ENCODE measurements around the gene NLK. TPM values are rescaled to one million over a fixed set of nuclear protein-coding genes. Genes with fewer than 3 reads are reported as not detected.

Gene NLK
- total RNA-seq, 1 experiment from 2014 or later, result 31.8 TPM

DNA sequence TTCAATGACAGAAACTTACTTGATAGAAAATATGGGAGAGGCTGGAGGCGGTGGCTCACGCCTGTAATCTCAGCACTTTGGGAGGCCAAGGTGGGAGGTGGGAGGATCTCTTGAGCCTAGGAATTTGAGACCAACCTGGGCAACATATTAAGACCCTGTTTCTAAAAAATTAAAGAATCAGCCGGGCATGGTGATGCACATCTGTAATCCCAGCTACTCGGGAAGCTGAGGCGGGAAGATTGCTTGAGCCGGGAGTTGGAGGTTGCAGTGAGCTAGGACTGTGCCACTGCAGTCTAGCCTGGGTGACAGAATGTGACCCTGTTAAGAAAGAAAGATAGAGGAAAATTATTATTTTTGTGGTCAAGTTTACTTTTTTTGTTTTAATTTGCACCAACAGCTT is 2.1 kb upstream of the NLK start:
- no peak overlapping the region for H4K91ac ChIP-seq (ENCODE audit: insufficient read length, low read depth, low read length)
- no peak overlapping the region for H2BK120ac ChIP-seq (ENCODE audit: low read depth, low read length, poor library complexity, severe bottlenecking)
- H2BK12ac ChIP-seq (ENCODE audit: insufficient read length, low read depth, low read length), result no peak overlapping the region
- no peak overlapping the region for H4K8ac ChIP-seq (replicated peaks; ENCODE audit: insufficient read length, low read depth, low read length)
- no peak for DNase-seq
- Mint-ChIP-seq H3K27me3 (ENCODE audit: low read depth) (no peaks in the 10 kb centered on the region; the same call in 1 of the 2 replicates), H3K4me1 (peaks cover 29 to 33% of the 10 kb centered on the region in 2 experiments), H3K27ac (no peak overlapping the region), H3K9me3 (peaks cover 3 to 4% of the 10 kb centered on the region in 2 experiments; a peak in 2 of 5 replicates), H3K4me3 (peak overlapping the region; percentile 81 to 91; a peak in 4 of 5 replicates), H3K36me3 (ENCODE audit: insufficient read depth in 1 of 3, low read depth in 3 of 3) (peaks cover 6 to 21% (median 12%) of the 10 kb centered on the region in 3 experiments; a peak in 5 of 7 replicates)
- TF ChIP-seq, protein P1, sequence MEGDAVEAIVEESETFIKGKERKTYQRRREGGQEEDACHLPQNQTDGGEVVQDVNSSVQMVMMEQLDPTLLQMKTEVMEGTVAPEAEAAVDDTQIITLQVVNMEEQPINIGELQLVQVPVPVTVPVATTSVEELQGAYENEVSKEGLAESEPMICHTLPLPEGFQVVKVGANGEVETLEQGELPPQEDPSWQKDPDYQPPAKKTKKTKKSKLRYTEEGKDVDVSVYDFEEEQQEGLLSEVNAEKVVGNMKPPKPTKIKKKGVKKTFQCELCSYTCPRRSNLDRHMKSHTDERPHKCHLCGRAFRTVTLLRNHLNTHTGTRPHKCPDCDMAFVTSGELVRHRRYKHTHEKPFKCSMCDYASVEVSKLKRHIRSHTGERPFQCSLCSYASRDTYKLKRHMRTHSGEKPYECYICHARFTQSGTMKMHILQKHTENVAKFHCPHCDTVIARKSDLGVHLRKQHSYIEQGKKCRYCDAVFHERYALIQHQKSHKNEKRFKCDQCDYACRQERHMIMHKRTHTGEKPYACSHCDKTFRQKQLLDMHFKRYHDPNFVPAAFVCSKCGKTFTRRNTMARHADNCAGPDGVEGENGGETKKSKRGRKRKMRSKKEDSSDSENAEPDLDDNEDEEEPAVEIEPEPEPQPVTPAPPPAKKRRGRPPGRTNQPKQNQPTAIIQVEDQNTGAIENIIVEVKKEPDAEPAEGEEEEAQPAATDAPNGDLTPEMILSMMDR (conservative IDR thresholded peaks at IDR 0.05), result no peak
- H3K18ac ChIP-seq (ENCODE audit: insufficient read length, low read depth, low read length), result no peak overlapping the region
- H2BK20ac ChIP-seq (ENCODE audit: low read depth, low read length, poor library complexity, severe bottlenecking), result no peak overlapping the region
- H3K27me3 ChIP-seq (ENCODE audit: insufficient read depth, low read length), result no peaks in the 10 kb centered on the region
- no peak overlapping the region for H2BK15ac ChIP-seq (ENCODE audit: low read depth, low read length)
- H3K4ac ChIP-seq (ENCODE audit: low read depth, low read length), result no peak overlapping the region
- no peak overlapping the region for H2BK5ac ChIP-seq (ENCODE audit: insufficient read length, low read length)
- no peak overlapping the region for H3K27ac ChIP-seq (ENCODE audit: insufficient read length, low read depth, low read length)
- H3K9ac ChIP-seq (ENCODE audit: extremely low read depth, insufficient read length, low read length), result no peak overlapping the region
- WGBS (ENCODE audit: extremely low coverage, insufficient read length, low lambda C conversion rate), result no CpG with 5 or more reads among the region's 6 CpGs
- H4K5ac ChIP-seq (ENCODE audit: insufficient read length, low read depth, low read length), result no peak overlapping the region
- H3T11ph ChIP-seq (ENCODE audit: low read length), result no peak overlapping the region
- no peak overlapping the region for H3K56ac ChIP-seq (ENCODE audit: insufficient read length, low read depth, low read length)
- H3K23me2 ChIP-seq (ENCODE audit: insufficient read length, low read depth, low read length, poor library complexity, severe bottlenecking), result peaks cover 8% of the 10 kb centered on the region
- peaks cover 10% of the 10 kb centered on the region; the same call in 1 of the 2 replicates for H3K4me1 ChIP-seq (ENCODE audit: insufficient read depth, low read length)
- peak overlapping the region; percentile 66 for H3K4me2 ChIP-seq (ENCODE audit: insufficient read depth, insufficient read length, low read length)
- no peak overlapping the region for H2AK5ac ChIP-seq (ENCODE audit: insufficient read length, low read length)
- no peaks in the 10 kb centered on the region for H4K20me1 ChIP-seq (ENCODE audit: control insufficient read depth, insufficient read depth, insufficient read length)
- H3K79me2 ChIP-seq (ENCODE audit: insufficient read depth, low read length), result peaks cover 25% of the 10 kb centered on the region; the same call in 1 of the 2 replicates
- no peak overlapping the region for H3K14ac ChIP-seq (ENCODE audit: insufficient read depth, low read length)
- no peak overlapping the region for H3K23ac ChIP-seq (ENCODE audit: insufficient read length, low read depth, low read length)
- H3K79me1 ChIP-seq (ENCODE audit: insufficient read depth, low read depth, low read length, poor library complexity, severe bottlenecking), result peaks cover 6% of the 10 kb centered on the region
- H2AFZ ChIP-seq (ENCODE audit: low read length), result no peak overlapping the region
- no peaks in the 10 kb centered on the region for H3K9me3 ChIP-seq (ENCODE audit: control insufficient read depth, low read depth, low read length)

Data from H9 (cell line).